GM12878 (cell line): ENCODE results near the gene TBKBP1. TPM values are rescaled to one million over a fixed set of nuclear protein-coding genes. Genes with fewer than 3 reads are reported as not detected.

ENCODE experiments used
- ASH2L ChIP-seq: fragments of 300-600, 200-600 bp; sonication (generic); IDR thresholded peaks from 2 replicates; pipeline ENCODE4 v1.6.1; 2017; ENCODE audit warnings: low read depth, mild to moderate bottlenecking, borderline replicate concordance
- BHLHE40 ChIP-seq, 2 experiments: fragments of 450-650 bp in 1 of 2; IDR thresholded peaks; 2 replicates each; pipeline ENCODE4 v1.6.1; 2011 to 2017; ENCODE audit warnings: low read depth in 2 of 2, borderline replicate concordance in 1 of 2, improper control_type of control experiment in 1 of 2, low read length in 1 of 2, mild to moderate bottlenecking in 1 of 2
- BMI1 ChIP-seq: fragments of 450-650 bp; IDR thresholded peaks from 2 replicates; pipeline ENCODE4 v1.6.1; 2016; ENCODE audit warnings: mild to moderate bottlenecking, moderate library complexity, borderline replicate concordance
- CBX5 ChIP-seq: sonication (generic); IDR thresholded peaks from 2 replicates; pipeline ENCODE4 v1.6.1; 2016; ENCODE audit warnings: low read depth, moderate library complexity, mild to moderate bottlenecking, inconsistent platforms
- CREM ChIP-seq: IDR thresholded peaks from 2 replicates; pipeline ENCODE4 v1.6.1; 2014; ENCODE audit warnings: antibody characterized with exemption, low read depth
- CUX1 ChIP-seq: IDR thresholded peaks from 2 replicates; pipeline ENCODE4 v1.6.1; 2012; ENCODE audit warnings: improper control_type of control experiment, low read depth, low read length; ENCODE audit not compliant: insufficient replicate concordance
- EP300 ChIP-seq, 2 experiments: fragments of 150-350 bp in 1 of 2; IDR thresholded peaks; 2 replicates each; pipeline ENCODE4 v1.6.1; 2011 to 2012; ENCODE audit warnings: low read depth in 2 of 2, low read length in 2 of 2, borderline replicate concordance in 1 of 2, improper control_type of control experiment in 1 of 2, inconsistent platforms in 1 of 2; ENCODE audit not compliant: control insufficient read depth in 1 of 2
- FOXM1 ChIP-seq: IDR thresholded peaks from 2 replicates; pipeline ENCODE4 v1.6.1; 2012; ENCODE audit warnings: low read depth, mild to moderate bottlenecking, inconsistent platforms, low read length, moderate library complexity
- HCFC1 ChIP-seq: fragments of 150-350 bp; IDR thresholded peaks from 2 replicates; pipeline ENCODE4 v1.6.1; 2014; ENCODE audit warnings: low read length
- IRF4 ChIP-seq: IDR thresholded peaks from 2 replicates; pipeline ENCODE4 v1.6.1; 2011; ENCODE audit warnings: low read depth, low read length
- MXI1 ChIP-seq: fragments of 150-350 bp; IDR thresholded peaks from 2 replicates; pipeline ENCODE4 v1.6.1; 2011; ENCODE audit warnings: low read depth, mild to moderate bottlenecking, inconsistent platforms, low read length, improper control_type of control experiment
- MYB ChIP-seq: fragments of 150-350 bp; IDR thresholded peaks from 2 replicates; pipeline ENCODE4 v1.6.1; 2014; ENCODE audit warnings: mild to moderate bottlenecking, low read depth, low read length, borderline replicate concordance
- RBBP5 ChIP-seq: fragments of 200-600 bp; sonication (generic); conservative IDR thresholded peaks from 2 replicates; pipeline ENCODE4 v1.6.1; 2016
- RELA ChIP-seq: fragments of 450-650 bp; IDR thresholded peaks from 2 replicates; pipeline ENCODE4 v1.8.0; 2014; ENCODE audit warnings: borderline replicate concordance; ENCODE audit not compliant: partially characterized antibody
- SIX5 ChIP-seq: IDR thresholded peaks from 2 replicates; pipeline ENCODE4 v1.6.1; 2011; ENCODE audit warnings: mild to moderate bottlenecking, low read depth, low read length, moderate library complexity; ENCODE audit not compliant: severe bottlenecking
- SMC3 ChIP-seq: IDR thresholded peaks from 2 replicates; pipeline ENCODE4 v1.6.1; 2011; ENCODE audit warnings: low read length, improper control_type of control experiment, borderline replicate concordance
- SREBF2 ChIP-seq: IDR thresholded peaks from 2 replicates; pipeline ENCODE4 v1.6.1; 2012; ENCODE audit warnings: mild to moderate bottlenecking, low read length
- STAT1 ChIP-seq: fragments of 450-650 bp; conservative IDR thresholded peaks from 2 replicates; pipeline ENCODE4 v1.6.1; 2014; ENCODE audit warnings: antibody characterized with exemption, mild to moderate bottlenecking
- STAT3 ChIP-seq: IDR thresholded peaks from 2 replicates; pipeline ENCODE4 v1.6.1; 2011; ENCODE audit warnings: low read depth, low read length, improper control_type of control experiment
- SUZ12 ChIP-seq: fragments of 200-600 bp; sonication (generic); IDR thresholded peaks from one replicate; pipeline ENCODE4 v1.6.1; 2018; ENCODE audit warnings: antibody characterized with exemption, mild to moderate bottlenecking; ENCODE audit not compliant: unreplicated experiment
- TARDBP ChIP-seq: IDR thresholded peaks from 2 replicates; pipeline ENCODE4 v1.6.1; 2016; ENCODE audit warnings: borderline replicate concordance
- TBL1XR1 ChIP-seq: IDR thresholded peaks from 2 replicates; pipeline ENCODE4 v1.6.1; 2012; ENCODE audit warnings: low read depth, low read length, improper control_type of control experiment
- USF1 ChIP-seq: IDR thresholded peaks from 2 replicates; pipeline ENCODE4 v1.6.1; 2011; ENCODE audit warnings: borderline replicate concordance, low read depth, mild to moderate bottlenecking, moderate library complexity, mixed read lengths, low read length; ENCODE audit not compliant: insufficient read depth; ENCODE audit errors: extremely low read length
- ZNF207 ChIP-seq: fragments of 450-650 bp; IDR thresholded peaks from 2 replicates; pipeline ENCODE4 v1.6.1; 2014; ENCODE audit warnings: antibody characterized with exemption, mild to moderate bottlenecking, borderline replicate concordance
- polyA plus RNA-seq, 11 experiments: library from polyadenylated mRNA; depleted of rRNA in 4 of 11; unstranded in 6 of 11; stranded (reverse) in 5 of 11; fragments of >200 nt; fragmentation: Nextera tagmentation in 4 of 11; fragmentation: Illumina TruSeq in 1 of 11; extraction: Ambion mirVana in 4 of 11; extraction: Trizol in 1 of 11; gene quantifications; 1 replicate in 1 of 11; 2 replicates in 10 of 11; pipeline versions ENCODE4 v1.2.1 to v1.2.3, GENCODE V29; 2011 to 2016; ENCODE audit warnings: inconsistent platforms in 2 of 11, missing spikeins in 2 of 11, low read depth in 1 of 11
- total RNA-seq, 4 experiments: library from RNA; depleted of rRNA in 3 of 4; stranded (reverse); fragments of >200 nt in 3 of 4; fragmentation: Illumina TruSeq in 1 of 4; extraction: Trizol in 1 of 4; gene quantifications; 2 replicates each; pipeline versions ENCODE4 v1.2.1 to v1.2.3, GENCODE V29; 2013 to 2021
- TF ChIP-seq, protein P1 (sequence below): IDR thresholded peaks from 2 replicates; pipeline ENCODE4 v1.6.1; 2011; ENCODE audit warnings: low read depth, mild to moderate bottlenecking, low read length, moderate library complexity, borderline replicate concordance; ENCODE audit errors: extremely low read depth

TBKBP1 gene
- total and polyA plus RNA-seq, 10 of the 15 experiments (the other 5 are each of a cell fraction or from before 2014, with no cell fraction given): 0.11 to 2.7 (median 0.74) TPM; not detected in 3

- no peak for TF ChIP-seq SIX5
- no peak for TF ChIP-seq STAT3
- TF ChIP-seq USF1: no peak
- no peak for TF ChIP-seq ZNF207
- TF ChIP-seq MXI1: no peak; the same call in 1 of the 2 replicates
- peak; percentile 47; the same call in 1 of the 2 replicates for TF ChIP-seq HCFC1
- TF ChIP-seq, protein P1, sequence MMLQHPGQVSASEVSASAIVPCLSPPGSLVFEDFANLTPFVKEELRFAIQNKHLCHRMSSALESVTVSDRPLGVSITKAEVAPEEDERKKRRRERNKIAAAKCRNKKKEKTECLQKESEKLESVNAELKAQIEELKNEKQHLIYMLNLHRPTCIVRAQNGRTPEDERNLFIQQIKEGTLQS: no peak
- TF ChIP-seq MYB: no peak
- TF ChIP-seq STAT1: no peak
- peak; percentile 81 for TF ChIP-seq IRF4
- no peak for TF ChIP-seq CUX1
- no peak for TF ChIP-seq RBBP5
- no peak for TF ChIP-seq RELA
- TF ChIP-seq TARDBP: no peak
- no peak for TF ChIP-seq SREBF2
- TF ChIP-seq BMI1: no peak
- TF ChIP-seq SUZ12: no peak
- no peak for TF ChIP-seq TBL1XR1
- TF ChIP-seq FOXM1: no peak
- no peak for TF ChIP-seq ASH2L
- TF ChIP-seq SMC3: no peak
- no peak for TF ChIP-seq CBX5
- TF ChIP-seq BHLHE40 (IDR thresholded peaks at IDR 0.05; ENCODE audit: borderline replicate concordance in 1 of 2, low read depth in 2 of 2, low read length in 1 of 2): 0 out of 4 replicates have a peak, but pooled peaks of 1 of the 2 experiments have one; percentile 16
- peak in 1 of 2 experiments; percentile 66; a peak in 2 of 4 replicates for TF ChIP-seq EP300 (IDR thresholded peaks at IDR 0.05; ENCODE audit: borderline replicate concordance in 1 of 2, control insufficient read depth in 1 of 2, low read depth in 2 of 2, low read length in 2 of 2)
- TF ChIP-seq CREM: peak; percentile 56; the same call in 1 of the 2 replicates
Observed at GRCh38 chr17:47735536-47736011, 41.6 kb downstream of the TBKBP1 start (continued).
